ENCODE results near the gene ATXN7L3. TPM values are rescaled to one million over a fixed set of nuclear protein-coding genes. Genes with fewer than 3 reads are reported as not detected.

Gene ATXN7L3
- total and polyA plus RNA-seq, 9 of the 15 experiments (the other 6 are each of a cell fraction or from before 2014, with no cell fraction given), result 0.62 to 66.1 (median 33.2) TPM

GRCh38 chr17:44198721-44199552 is 747 bp downstream of the ATXN7L3 start (continued):
- TF ChIP-seq ZNF639 (CRISPR knock-in tag; conservative IDR thresholded peaks at IDR 0.05 in 1 of 2, IDR thresholded peaks at IDR 0.05 in 1 of 2), result no peak; a peak in 1 of 4 replicates
- no peak for TF ChIP-seq ZNF41 (CRISPR knock-in tag; conservative IDR thresholded peaks at IDR 0.05)
- 0 out of 2 replicates have a peak, but pooled peaks have one; percentile 6 for TF ChIP-seq DPF2 (IDR thresholded peaks at IDR 0.05)
- peak; percentile 86; the same call in 1 of the 2 replicates for TF ChIP-seq ZNF444 (CRISPR knock-in tag; IDR thresholded peaks at IDR 0.05)
- TF ChIP-seq MBD2 (IDR thresholded peaks at IDR 0.05; ENCODE audit: borderline replicate concordance, low read depth), result no peak
- peak in 1 of 2 experiments; percentile 23; a peak in 1 of 4 replicates for TF ChIP-seq MAZ (CRISPR knock-in tag; conservative IDR thresholded peaks at IDR 0.05 in 1 of 2, IDR thresholded peaks at IDR 0.05 in 1 of 2)
- no peak for TF ChIP-seq CHD2 (IDR thresholded peaks at IDR 0.05; ENCODE audit: low read depth, low read length)
- peak; percentile 27 for TF ChIP-seq FIP1L1 (IDR thresholded peaks at IDR 0.05; ENCODE audit: low read depth, low read length, poor library complexity, severe bottlenecking)
- TF ChIP-seq STAT6 (CRISPR knock-in tag; IDR thresholded peaks at IDR 0.05), result no peak
- no peak for TF ChIP-seq TAF15 (IDR thresholded peaks at IDR 0.05; ENCODE audit: low read depth, low read length)
- TF ChIP-seq GTF2F1 (IDR thresholded peaks at IDR 0.05; ENCODE audit: low read depth, low read length), result no peak
- TF ChIP-seq CEBPG (CRISPR knock-in tag; IDR thresholded peaks at IDR 0.05), result no peak
- TF ChIP-seq CEBPG (tag; conservative IDR thresholded peaks at IDR 0.05 in 1 of 2, IDR thresholded peaks at IDR 0.05 in 1 of 2), result no peak
- no peak for TF ChIP-seq POLR2AphosphoS2 (IDR thresholded peaks at IDR 0.05; ENCODE audit: low read length)
- TF ChIP-seq SNIP1 (IDR thresholded peaks at IDR 0.05; ENCODE audit: low read depth), result no peak
- TF ChIP-seq POLR2G (IDR thresholded peaks at IDR 0.05; ENCODE audit: low read depth, low read length), result peak; percentile 72
- TF ChIP-seq ATF2 (CRISPR knock-in tag; IDR thresholded peaks at IDR 0.05), result no peak
- TF ChIP-seq POU5F1 (IDR thresholded peaks at IDR 0.05; ENCODE audit: borderline replicate concordance, low read depth, low read length, partially characterized antibody), result no peak
- no peak for TF ChIP-seq PCBP1 (IDR thresholded peaks at IDR 0.05; ENCODE audit: low read depth, low read length, poor library complexity, severe bottlenecking)
- TF ChIP-seq RHOXF2B (CRISPR knock-in tag; conservative IDR thresholded peaks at IDR 0.05), result no peak

Measured in K562 (cell line).